ENCODE data around the gene KCNJ11.
A peak's percentile ranks its signal among the peaks of the same experiment; 100 is the strongest.

GRCh38 chr11:17352950-17353820 is 35.3 kb downstream of the KCNJ11 start:
- TF ChIP-seq POLR2A (IDR thresholded peaks at IDR 0.05), result no peak
- TF ChIP-seq CTCF (IDR thresholded peaks at IDR 0.05), result peak in 2 of 12 donors; percentile 4 to 37
